ENCODE results near the gene RASSF8. TPM values are rescaled to one million over a fixed set of nuclear protein-coding genes. Genes with fewer than 3 reads are reported as not detected.

The RASSF8 gene
- total RNA-seq, 4 donors from 2014 or later: 5.4 to 20.7 (median 9.6) TPM

DNA sequence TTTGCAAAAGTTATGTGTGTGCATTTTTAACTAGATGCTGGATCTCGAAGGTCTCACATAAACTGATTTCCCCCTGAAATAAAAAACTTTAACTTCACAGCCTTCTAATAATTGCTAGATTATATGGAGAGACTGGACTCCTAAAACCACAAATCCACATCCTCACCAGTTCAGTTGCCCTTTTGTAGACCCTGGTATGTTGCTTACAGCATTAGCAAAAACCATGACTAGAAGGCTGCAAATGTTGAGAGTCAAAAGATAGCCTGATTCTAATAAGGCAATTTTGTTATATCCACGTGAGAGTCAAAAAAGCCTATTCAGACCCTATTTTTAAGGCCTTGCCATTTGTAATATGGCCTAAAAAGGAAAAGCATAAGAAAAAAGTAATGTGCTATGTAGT, 37.4 kb downstream of the RASSF8 start:
- DNase-seq (ENCODE audit: low spot score in 2 of 2): no peak
- TF ChIP-seq, protein P1, sequence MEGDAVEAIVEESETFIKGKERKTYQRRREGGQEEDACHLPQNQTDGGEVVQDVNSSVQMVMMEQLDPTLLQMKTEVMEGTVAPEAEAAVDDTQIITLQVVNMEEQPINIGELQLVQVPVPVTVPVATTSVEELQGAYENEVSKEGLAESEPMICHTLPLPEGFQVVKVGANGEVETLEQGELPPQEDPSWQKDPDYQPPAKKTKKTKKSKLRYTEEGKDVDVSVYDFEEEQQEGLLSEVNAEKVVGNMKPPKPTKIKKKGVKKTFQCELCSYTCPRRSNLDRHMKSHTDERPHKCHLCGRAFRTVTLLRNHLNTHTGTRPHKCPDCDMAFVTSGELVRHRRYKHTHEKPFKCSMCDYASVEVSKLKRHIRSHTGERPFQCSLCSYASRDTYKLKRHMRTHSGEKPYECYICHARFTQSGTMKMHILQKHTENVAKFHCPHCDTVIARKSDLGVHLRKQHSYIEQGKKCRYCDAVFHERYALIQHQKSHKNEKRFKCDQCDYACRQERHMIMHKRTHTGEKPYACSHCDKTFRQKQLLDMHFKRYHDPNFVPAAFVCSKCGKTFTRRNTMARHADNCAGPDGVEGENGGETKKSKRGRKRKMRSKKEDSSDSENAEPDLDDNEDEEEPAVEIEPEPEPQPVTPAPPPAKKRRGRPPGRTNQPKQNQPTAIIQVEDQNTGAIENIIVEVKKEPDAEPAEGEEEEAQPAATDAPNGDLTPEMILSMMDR (IDR thresholded peaks at IDR 0.05): no peak
- no peak for TF ChIP-seq POLR2A (IDR thresholded peaks at IDR 0.05)
- 88 to 91% methylated on average over 2 of the region's 2 CpGs for WGBS, 2 donors
- no peak overlapping the region for H3K4me3 ChIP-seq (ENCODE audit: low read depth, poor library complexity, severe bottlenecking)
- intact Hi-C loops (cut with DNase I; ENCODE audit: low total_unique reads): no loop called here

DNA sequence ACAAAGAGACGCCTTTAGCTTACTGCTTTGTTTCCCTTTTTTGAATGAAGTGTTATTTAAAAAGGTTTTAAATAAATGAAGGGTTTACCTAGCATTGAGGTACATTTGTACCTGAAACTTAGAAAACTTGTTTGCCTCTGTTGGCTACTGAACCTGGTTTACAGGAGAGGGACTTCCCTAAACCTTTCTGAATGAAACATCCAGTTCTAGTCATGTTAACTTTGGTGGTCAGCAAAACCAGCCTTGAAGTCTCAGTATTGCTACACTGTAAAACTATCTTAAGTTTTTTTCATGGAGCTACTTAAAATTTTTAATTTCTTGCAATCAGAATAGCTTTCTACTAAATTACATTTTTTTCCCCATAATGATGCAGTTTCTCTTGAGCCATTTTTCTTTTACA, 38.2 kb downstream of the RASSF8 start:
- TF ChIP-seq, protein P1 (IDR thresholded peaks at IDR 0.05): no peak
- TF ChIP-seq POLR2A (IDR thresholded peaks at IDR 0.05): no peak
- 78 to 100% methylated on average over 1 of the region's 1 CpG for WGBS, 2 donors

DNA sequence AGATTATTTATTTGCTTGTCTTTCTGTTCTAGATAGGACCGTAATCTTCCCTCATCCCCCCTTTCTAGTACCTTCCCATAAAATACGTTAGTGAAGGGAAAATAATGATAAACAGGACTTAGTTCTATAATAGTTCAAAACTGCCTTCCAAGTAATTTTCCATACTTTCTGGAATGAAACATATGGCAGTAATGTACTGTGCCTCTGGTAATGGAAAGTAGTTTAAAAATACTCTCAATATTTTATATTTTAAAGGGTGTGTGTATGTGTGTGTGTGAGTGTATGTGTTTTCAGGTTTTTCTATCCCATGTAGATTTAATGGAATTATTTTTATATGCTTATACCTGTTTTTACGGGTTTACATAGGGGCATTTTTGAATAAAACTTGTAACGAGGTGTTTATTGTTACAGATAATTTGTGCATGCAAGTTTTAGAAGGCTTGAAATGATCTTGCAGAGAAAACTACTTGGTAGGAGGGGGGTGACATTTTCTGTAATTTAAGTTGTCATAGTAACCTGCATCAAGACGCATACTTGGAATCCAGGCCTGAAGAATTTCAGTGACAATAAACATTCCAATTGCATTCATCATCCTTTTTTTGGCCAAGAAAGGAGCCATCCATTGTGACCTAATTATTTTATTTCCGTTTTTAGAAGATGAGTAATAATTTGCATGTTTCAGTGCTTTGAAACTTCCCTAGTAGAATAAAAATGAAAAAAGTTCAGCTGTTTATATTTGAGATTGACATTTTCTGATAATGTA, 38.9 kb downstream of the RASSF8 start:
- no peak overlapping the region for H3K4me3 ChIP-seq (ENCODE audit: low read depth, poor library complexity, severe bottlenecking)
- intact Hi-C loops (cut with DNase I; ENCODE audit: low total_unique reads): no loop called here
- no peak for TF ChIP-seq POLR2A (IDR thresholded peaks at IDR 0.05)
- TF ChIP-seq, protein P1 (IDR thresholded peaks at IDR 0.05): no peak
- no peak for DNase-seq (ENCODE audit: low spot score in 2 of 2)
- WGBS, 2 donors: 44 to 49% methylated on average over 6 of the region's 6 CpGs

More for the DNA sequence above, 38.2 kb downstream of the RASSF8 start:
- intact Hi-C loops (cut with DNase I; ENCODE audit: low total_unique reads): no loop called here
- no peak for DNase-seq (ENCODE audit: low spot score in 2 of 2)
- H3K4me3 ChIP-seq (ENCODE audit: low read depth, poor library complexity, severe bottlenecking): no peak overlapping the region

- DNase-seq (ENCODE audit: low spot score in 2 of 2): no peak
- TF ChIP-seq POLR2A (IDR thresholded peaks at IDR 0.05): no peak
- TF ChIP-seq, protein P1 (IDR thresholded peaks at IDR 0.05): no peak
- no peak overlapping the region for H3K4me3 ChIP-seq (ENCODE audit: low read depth, poor library complexity, severe bottlenecking)
- WGBS, 2 donors: 94% methylated on average over 4 of the region's 4 CpGs
- intact Hi-C loops (cut with DNase I; ENCODE audit: low total_unique reads): no loop called here
Measured at GRCh38 chr12:26000898-26001297, 42.4 kb downstream of the RASSF8 start.

DNA sequence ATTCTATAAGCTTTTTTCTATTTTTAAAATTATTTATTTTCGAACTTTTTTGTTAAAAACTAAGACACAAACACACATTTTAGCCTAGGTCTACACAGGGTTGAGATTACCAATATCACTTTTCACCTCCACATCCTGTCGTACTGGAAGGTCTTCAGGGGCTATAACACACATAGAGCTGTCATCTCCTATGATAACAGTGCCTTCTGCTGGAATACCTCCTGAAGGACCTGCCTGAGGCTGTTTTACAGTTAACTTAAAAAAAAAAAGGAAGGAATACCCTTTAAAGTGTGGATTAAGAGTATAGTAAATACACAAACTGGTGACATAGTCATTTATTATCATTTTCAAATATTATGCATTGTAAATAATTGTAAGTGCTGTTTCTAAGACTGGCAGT, 43.0 kb downstream of the RASSF8 start:
- 94 to 96% methylated on average over 2 of the region's 2 CpGs for WGBS, 2 donors

More for the DNA sequence above, 43.0 kb downstream of the RASSF8 start:
- no peak overlapping the region for H3K4me3 ChIP-seq (ENCODE audit: low read depth, poor library complexity, severe bottlenecking)
- intact Hi-C loops (cut with DNase I; ENCODE audit: low total_unique reads): no loop called here
- no peak for DNase-seq (ENCODE audit: low spot score in 2 of 2)
- TF ChIP-seq POLR2A (IDR thresholded peaks at IDR 0.05): no peak
- TF ChIP-seq, protein P1 (IDR thresholded peaks at IDR 0.05): no peak
